Measurements from ENCODE around the gene ACBD5. TPM values are rescaled to one million over a fixed set of nuclear protein-coding genes. Genes with fewer than 3 reads are reported as not detected.
A peak's percentile ranks its signal among the peaks of the same experiment; 100 is the strongest.
"Not testable (repeated sequence)": the region's sequence is repeated elsewhere in the genome, so short reads cannot be mapped to it uniquely, and the experiment has no call there.

ACBD5 gene
- total RNA-seq, 1 donor from 2014 or later: 56.6 TPM

DNA sequence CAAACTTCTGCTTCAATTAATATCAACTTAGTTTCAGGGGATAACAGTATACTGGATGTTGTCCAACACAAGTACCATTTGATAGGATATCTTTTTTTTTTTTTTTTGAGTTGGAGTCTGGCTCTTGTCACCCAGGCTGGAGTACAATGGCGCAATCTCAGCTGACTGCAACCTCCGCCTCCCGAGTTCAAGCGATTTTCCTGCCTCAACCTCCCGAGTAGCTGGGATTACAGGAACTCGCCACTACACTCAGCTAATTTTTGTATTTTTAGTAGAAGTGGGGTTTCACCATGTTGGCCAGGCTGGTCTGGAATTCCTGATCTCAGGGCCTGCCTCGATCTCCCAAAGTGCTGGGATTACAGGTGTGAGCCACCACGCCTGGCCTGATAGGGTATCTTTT lies 3.1 kb downstream of the ACBD5 start:
- DNase-seq: not testable (repeated sequence)

DNA sequence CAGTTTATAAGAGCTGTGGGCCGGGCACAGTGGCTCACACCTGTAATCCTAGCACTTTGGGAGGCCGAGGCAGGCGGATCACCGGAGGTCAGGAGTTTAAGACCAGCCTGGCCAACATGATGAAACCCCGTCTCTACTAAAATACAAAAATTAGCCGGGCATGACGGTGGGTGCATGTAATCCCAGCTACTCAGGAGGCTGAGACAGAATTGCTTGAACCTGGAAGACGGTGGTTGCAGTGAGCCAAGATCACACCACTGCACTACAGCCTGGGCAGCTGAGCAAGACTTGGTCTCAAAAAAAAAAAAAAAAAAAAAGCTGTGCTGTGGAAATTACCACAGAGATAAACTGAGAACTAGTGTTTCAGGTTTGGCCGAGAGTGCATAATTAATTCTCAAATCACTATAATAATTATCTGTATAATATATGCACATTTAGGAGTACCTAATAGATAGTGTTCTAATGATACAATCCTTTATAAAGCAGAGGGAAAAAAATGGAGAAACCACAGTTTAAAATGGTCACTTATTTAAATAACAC lies 3.9 kb downstream of the ACBD5 start:
- DNase-seq: not testable (repeated sequence)

DNA sequence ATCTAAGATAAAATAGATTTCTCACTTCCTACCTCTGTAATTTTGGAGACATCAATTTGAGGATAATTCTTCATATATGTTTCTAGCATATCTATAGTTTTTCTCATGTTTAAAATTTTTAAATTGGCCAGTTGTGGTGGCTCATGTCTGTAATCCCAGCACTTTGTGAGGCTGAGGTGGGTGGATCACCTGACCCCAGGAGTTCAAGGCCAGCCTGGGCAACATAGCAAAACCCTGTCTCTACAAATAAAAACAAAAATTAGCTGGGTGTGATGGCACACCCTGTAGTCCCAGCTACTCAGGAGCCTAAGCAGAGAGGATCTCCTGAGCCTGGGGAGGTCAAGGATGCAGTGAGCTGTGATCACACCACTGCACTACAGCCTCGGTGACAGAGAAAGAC lies 4.9 kb downstream of the ACBD5 start:
- DNase-seq: no peak

DNA sequence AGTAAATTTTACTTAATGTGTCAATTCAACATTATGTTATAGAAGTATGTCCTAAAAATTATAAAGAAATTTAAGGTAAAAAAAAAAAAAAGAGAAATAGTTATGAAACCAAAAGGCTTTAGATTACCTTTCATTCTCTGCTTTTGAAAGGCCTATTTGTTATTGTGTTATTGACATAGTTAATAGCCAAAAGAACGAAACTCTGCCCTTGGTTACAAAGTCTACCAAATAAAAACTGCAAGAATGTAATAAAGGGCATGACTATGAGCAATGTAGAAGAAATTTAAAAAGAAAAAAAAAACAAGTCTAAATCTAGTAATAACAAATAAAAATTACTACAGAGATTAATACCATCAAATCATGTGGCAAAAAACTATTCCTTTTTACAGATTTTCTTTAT lies 10.6 kb downstream of the ACBD5 start:
- no peak for DNase-seq

DNA sequence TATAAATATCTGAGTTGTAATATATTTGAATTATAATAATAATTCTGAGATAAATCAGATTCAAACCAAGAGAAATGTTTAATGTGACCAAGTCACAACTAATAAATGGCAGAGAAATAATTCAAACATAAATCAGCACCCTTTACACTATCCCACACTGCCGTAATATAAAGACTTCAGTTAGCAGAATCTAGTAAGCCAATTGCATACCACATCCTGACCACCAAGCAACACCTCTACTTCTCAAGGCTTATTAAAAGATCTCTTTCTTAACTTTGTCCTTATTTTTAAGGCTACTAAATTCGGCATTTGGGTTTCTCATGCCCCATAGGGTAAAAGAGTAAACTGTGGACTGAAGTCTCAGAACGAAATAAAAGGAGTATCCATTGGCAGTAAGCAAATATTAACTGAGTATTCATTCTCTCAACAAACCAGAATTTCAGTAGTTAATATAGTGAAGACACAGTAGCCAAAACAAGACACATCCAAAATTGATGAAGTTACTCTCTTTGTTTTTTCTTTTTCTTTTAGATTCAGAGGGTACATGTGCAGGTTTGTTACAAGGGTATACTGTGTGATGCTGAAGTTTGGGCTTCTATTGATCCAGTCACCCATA lies 14.8 kb downstream of the ACBD5 start:
- DNase-seq: no peak

DNA sequence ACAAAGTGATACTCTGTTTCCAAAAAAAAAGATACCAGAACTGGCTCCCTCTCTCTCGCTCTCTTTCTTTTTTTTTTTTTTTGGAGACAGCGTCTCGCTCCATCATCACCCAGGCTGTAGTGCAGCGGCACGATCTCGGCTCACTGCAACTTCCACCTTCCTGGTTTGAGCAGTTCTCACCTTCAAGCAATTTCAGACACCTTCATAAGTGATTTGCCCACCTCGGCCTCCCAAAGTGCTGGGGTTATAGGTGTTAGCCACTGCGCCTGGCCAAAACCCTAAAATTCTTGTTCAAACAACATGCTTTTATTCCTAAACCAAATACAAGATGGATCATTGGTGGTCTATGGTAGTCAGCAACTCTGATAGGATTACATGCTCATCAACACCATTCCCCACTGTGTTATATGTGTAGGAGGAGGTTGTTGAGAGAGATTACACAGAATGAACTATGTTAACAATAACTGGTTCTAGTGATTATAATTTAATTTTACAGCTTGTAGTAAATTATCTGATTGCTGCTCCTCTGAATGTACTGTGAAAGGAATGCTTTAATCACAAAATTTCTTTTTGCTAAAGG lies 15.5 kb downstream of the ACBD5 start:
- no peak for DNase-seq

DNA sequence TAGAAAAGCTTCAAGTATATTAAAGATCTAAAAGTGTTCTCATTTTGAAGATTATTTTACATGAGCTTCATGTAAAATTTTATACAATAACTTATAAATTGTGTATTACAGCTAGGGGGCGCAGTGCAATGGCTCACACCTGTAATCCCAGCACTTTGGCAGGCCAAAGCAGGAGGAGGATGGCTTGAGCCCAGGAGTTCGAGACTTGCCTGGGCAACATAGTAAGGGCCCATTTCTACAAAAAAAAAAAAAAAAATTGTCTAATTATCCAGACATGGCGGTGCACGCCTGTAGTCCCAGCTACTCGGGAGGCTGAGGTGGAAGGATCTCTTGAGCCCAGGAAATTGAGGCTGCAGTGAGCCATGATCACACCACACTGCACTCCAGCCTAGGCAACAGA lies 16.6 kb downstream of the ACBD5 start:
- no peak for DNase-seq

DNA sequence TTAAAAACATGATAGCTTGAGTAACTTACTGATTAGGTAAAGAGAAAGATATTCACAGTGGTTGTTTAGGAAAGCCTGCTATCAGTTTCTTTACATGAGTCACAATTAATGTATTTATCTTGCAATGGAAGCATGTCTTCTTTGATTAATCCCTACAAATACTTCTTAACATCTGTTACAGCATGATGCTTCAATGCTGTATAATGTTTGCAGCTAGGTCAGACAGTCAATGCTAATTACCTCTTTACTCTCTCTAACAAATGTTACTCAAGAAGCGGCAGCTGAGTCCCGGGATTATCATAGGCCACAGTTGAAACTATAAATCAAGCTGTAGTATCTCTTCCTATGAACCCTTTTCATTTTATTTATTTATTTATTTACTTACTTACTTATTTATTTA lies 33.2 kb downstream of the ACBD5 start:
- DNase-seq: no peak

DNA sequence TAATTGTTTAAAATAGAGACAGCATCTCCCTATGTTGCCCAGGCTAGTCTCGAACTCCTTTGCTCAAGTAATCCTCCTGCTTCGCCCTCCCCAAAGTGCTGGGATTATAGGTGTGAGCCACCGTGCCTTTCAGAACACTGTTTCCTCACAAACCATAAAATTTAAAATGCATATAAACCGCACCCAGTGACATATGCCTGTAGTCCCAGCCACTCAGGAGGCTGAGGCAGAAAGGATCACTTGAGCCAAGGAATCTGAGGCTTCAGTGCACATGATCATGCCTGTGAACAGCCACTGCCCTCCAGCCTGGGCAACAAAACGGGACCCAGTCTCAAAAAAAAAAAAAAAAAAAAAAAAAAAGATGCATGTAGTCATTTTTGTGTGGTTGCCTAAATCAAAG lies 36.8 kb downstream of the ACBD5 start:
- DNase-seq: no peak

DNA sequence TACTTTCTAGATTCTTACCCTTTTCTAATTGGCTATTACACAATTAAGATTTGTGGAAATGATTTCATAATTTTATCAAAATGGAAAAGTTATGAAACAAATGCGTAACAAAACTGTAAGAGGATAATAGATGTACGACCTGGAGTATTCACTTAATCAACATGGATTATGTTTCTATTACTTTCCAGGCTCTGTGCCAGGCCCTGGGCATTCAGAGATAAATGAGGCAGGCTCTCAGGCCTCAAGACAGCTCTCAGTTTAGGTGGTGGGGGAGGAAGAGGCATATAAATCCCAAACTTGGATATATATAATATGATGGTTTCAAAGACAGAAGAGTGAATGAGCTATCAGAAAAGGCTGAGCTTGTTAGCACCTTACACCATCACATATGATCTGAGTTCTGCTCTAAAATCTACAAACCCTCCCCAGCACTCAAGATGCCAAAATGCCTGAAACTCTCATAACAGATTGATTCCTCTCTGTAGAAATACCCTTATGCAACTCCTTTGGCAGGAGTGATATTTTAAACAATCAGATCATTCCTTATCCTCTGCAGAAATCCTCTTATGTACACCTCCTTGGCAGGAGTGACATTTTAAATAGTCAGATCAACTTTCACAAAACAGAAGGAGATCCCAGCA lies 42.5 kb downstream of the ACBD5 start:
- DNase-seq: no peak

DNA sequence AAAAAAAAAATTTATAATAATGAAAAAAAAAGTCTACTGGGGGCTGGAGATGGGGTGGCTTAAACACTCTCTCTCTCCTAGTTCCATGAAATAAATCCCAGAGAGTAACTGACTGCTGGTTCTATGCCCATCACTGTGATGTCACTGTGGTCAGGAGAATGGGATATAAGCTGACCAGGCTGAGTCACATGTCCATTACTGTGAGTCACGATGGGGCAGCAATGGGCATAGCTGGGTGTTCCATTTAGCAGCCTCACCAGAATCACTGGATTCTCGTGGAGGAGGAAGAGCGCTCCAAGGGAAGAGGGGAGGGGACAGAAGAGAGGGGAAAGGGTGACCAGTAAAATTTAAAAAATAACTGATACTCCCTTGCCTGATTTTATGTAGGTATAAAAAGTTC lies 48.3 kb downstream of the ACBD5 start:
- peak; percentile 3 for DNase-seq

DNA sequence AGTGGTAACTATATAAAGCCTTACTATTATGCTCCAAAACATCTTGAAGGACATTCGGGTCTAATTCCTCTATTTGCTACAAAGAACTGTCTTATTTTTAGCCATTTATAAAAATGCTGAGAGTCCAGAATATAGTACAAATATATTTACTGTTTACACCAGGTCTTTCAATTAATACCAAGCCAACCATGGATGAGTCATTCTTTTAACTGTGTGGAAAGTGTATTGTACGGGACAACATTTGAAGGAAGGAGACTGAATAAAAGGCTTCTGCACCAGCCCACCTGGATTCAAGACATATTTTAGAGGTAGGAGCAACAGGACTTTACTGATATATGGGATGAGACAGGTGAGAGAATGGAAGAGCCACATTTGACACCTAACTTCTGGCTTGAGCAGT lies 50.1 kb downstream of the ACBD5 start:
- DNase-seq: no peak

DNA sequence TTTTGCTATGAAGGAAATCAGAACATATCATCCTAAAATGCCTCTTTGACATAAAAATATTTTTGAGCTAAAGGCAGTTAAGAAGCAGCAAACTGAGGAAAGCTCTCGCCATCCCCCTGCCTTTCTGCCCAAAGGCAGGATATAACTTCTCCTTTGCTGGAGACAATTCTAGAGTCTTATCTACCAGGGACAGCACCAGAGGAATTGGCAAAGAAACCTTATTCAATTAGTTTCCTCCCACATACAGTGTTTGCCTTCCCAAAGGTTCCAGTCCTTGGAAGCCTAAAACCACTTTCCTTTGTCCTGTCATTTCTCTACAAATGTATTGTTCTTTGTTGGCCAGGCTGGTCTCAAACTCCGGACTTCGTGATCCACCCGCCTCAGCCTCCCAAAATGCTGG lies 51.7 kb downstream of the ACBD5 start:
- DNase-seq: no peak

DNA sequence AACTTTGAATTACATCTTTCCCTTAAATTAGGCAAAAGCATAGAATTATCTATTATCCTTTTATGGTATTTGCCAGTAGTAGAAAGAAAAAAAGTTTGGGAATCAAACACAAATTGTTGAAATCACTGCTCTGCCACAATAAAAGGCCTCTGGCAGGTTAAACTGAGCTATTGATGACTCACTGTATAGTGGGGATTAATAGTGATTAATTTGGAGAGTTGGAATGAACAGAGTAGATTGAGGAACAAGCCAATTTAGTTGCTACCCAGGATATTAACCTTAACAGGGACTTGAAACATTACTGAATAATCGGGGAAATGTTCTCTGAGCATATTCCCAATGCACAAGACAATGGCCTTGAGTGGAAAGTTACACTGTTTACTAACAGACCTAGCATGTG lies 52.3 kb downstream of the ACBD5 start:
- DNase-seq: no peak

DNA sequence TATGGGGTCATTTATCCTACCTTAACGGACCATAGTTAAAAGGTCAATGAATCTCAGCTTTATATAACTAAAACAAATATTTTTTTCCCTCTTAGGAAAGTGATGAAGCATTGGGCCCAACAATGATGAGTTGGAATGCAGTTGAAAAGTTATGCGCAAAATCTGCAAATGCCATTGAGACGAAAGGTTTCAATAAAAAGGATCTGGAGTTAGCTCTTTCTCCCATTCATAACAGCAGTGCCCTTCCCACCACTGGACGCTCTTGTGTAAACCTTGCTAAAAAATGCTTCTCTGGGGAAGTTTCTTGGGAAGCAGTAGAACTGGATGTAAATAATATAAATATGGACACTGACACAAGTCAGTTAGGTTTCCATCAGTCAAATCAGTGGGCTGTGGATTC lies 70.7 kb downstream of the ACBD5 start:
- no peak for DNase-seq

DNA sequence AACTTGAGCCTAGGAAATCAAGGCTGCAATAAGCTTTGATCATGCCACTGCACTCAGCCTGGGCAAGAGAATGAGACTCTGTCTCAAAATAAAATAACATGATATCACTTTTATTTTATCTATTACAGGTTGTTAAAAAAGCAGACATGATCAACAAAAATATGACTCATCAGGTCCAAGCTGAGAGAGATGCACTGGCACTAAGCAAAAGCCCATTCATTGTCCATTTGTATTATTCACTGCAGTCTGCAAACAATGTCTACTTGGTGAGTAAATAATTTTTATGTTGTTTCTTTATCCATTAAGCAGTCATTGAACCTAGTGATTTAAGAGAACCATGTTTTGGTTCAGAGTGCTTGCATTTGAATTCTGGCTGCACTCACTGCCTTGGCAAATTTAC lies 82.2 kb downstream of the ACBD5 start:
- no peak for DNase-seq

DNA sequence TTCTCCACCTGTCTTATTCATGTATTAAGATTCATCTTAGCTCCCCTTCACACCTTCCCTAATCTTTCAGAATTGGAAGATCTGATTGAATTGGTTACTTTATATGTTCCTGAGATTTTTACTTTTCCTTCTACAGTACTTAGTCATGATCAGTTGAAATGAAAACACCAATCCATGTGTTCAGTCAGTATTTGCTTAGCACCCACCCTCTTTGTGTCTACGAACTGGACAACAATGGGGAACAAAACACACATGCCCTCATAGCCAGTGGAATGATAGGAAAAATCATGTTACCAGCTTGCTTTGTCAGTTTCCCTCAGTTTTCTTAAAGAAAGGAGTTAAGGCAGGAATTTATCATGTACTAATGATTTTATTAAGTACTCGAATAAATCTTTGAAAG lies 83.4 kb downstream of the ACBD5 start:
- no peak for DNase-seq

DNA sequence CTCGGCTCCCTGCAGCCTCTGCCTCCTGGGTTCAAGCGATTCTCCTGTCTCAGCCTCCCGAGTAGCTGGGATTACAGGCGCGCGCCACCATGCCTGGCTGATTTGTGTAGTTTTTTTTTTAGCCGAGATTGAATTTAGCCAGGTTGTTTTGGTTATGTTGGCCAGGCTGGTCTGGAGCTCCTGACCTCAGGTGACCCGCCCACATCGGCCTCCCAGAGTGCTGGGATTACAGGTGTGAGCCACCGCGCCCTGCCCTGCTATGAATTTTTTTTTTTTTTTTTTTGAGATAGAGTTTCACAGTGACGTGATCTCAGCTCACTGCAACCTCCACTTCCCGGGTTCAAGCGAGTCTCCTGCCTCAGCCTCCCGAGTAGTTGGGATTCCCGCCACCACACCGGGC lies 84.0 kb downstream of the ACBD5 start:
- not testable (repeated sequence) for DNase-seq

DNA sequence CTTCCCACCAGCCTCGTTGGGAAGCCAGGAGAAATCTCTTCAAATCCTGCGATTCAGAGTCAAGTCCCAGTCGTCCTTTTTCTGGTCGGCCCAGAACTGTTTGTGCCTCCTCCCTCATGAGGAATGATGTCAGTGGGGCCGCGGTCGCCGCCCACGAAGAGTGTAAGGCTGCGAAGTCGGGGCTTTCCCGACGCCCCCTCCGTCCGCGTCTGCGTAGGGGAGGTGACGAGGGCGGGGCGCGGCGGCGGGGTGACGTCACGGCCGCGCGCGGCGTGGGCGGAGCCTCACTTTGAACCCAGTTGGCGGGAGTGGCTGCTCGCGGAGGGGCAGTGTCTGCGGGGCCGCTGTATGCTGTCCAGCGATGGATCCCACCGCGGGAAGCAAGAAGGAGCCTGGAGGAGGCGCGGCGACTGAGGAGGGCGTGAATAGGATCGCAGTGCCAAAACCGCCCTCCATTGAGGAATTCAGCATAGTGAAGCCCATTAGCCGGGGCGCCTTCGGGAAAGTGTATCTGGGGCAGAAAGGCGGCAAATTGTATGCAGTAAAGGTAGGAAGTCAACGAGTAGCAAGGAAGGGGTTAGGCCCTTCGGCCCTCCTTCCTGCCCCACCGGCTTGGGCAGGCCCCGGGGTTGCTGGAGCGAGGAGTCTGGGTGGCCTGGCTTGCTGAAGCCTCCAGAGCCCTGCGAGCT lies 85.4 kb downstream of the ACBD5 start, which contains the start of gene MASTL:
Gene MASTL (plus strand): TSS at position 287 of the 689 bp plus-strand sequence. CDS start 75 bp downstream, at position 362.
- DNase-seq: peak; percentile 85

DNA sequence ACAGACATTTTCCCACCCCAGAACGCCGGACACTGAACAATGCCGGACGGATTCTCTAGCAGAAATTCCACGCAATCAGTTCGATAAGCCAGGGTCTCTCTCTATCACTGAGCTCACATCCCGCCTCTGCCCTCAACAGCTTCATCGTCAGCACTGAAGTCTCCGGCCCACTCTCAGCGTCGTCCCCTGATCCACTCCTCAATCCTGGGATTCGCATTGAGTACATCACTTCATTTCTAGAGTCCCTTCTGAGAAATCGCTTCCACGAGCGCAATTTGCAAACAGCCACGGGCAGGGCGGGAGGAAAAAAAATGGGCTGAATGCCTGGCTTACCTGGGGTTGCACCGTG lies 86.8 kb downstream of the ACBD5 start:
- peak; percentile 8 for DNase-seq

DNA sequence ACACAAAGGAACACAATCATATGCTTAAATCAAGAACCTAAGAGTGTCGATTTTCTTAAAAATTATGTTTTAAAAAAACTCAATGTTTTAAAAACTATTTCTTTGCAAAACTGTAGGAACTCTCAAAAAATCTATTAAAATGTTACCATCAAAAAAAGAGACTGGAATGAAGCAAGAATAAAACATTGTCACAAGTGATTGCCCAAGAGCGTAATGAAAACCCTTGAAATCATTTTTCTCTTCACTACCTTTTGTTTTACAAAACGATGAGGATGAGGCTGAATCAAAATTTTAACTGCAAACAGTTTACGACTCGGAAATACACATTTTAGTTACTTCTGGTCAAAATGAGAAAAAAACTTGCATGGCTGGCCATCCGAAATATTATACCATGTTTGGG lies 87.3 kb downstream of the ACBD5 start:
- DNase-seq: no peak

DNA sequence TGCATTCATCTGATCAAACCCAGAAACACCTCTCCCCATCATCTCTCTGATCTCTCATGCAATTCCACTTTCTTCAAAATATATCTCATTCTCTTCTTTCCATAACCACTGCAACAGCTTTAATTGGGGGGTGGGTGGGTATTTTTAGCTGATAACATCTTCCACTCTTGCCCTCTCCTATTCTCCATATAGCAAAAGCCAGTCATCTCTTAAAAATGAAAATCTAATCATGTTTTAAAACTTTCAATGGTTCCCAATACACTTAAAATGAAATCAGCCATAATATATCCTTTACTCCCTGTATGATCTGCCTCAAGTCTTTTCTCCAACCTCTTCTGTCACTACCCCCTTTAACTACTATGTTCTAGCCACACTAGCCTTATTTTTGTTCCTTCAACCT lies 87.9 kb downstream of the ACBD5 start:
- no peak for DNase-seq

DNA sequence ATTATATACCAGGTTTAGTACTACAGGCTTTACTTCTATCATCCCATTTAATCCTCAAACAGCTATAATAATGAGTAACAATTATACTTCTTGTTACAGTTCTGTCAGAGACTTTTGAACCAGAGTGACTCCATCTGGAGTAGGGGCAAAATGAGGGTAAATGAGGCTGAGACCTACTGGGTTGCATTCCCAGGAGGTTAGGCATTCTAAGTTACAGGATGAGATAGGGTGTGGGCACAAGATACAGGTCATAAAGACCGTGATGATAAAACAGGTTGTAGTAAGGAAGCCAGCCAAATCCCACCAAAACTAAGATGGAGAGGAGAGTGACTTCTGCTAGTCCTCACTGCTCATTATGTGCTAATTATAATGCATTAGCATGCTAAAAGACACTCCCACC lies 90.3 kb downstream of the ACBD5 start:
- no peak for DNase-seq
